Measurements from ENCODE around the gene NLGN1.

NLGN1 gene

GRCh38 chr3:174020156-174020555 lies 622.6 kb downstream of the NLGN1 start:
- no peak for FAIRE-seq

- no peak for FAIRE-seq
Measured at GRCh38 chr3:174023421-174023820, 625.9 kb downstream of the NLGN1 start.

GRCh38 chr3:174028673-174029072 lies 631.1 kb downstream of the NLGN1 start:
- FAIRE-seq = no peak

GRCh38 chr3:174035328-174035886 lies 637.9 kb downstream of the NLGN1 start:
- FAIRE-seq = no peak

- no peak for FAIRE-seq
Measured at GRCh38 chr3:174046311-174046710, 648.8 kb downstream of the NLGN1 start.

- no peak for FAIRE-seq
Measured at GRCh38 chr3:174049472-174049871, 651.9 kb downstream of the NLGN1 start.

- no peak for FAIRE-seq
Measured at GRCh38 chr3:174051191-174051590, 653.6 kb downstream of the NLGN1 start.

- FAIRE-seq = no peak
Measured at GRCh38 chr3:174058804-174059203, 661.3 kb downstream of the NLGN1 start.

GRCh38 chr3:174060431-174060830 lies 662.9 kb downstream of the NLGN1 start:
- FAIRE-seq = no peak

GRCh38 chr3:174061162-174061561 lies 663.6 kb downstream of the NLGN1 start:
- FAIRE-seq = no peak

GRCh38 chr3:174061731-174062130 lies 664.2 kb downstream of the NLGN1 start:
- no peak for FAIRE-seq

- FAIRE-seq = no peak
Measured at GRCh38 chr3:174062923-174063322, 665.4 kb downstream of the NLGN1 start.

- no peak for FAIRE-seq
Measured at GRCh38 chr3:174068035-174068434, 670.5 kb downstream of the NLGN1 start.

GRCh38 chr3:174072675-174073074 lies 675.1 kb downstream of the NLGN1 start:
- FAIRE-seq = no peak

GRCh38 chr3:174083706-174084105 lies 686.2 kb downstream of the NLGN1 start:
- FAIRE-seq = no peak

GRCh38 chr3:174089592-174089991 lies 692.0 kb downstream of the NLGN1 start:
- no peak for FAIRE-seq

GRCh38 chr3:174094669-174095068 lies 697.1 kb downstream of the NLGN1 start:
- FAIRE-seq = no peak

GRCh38 chr3:174097686-174098085 lies 700.1 kb downstream of the NLGN1 start:
- FAIRE-seq = no peak

GRCh38 chr3:174098746-174099145 lies 701.2 kb downstream of the NLGN1 start:
- FAIRE-seq = no peak

GRCh38 chr3:174099724-174100123 lies 702.2 kb downstream of the NLGN1 start:
- FAIRE-seq = no peak

- FAIRE-seq = no peak
Measured at GRCh38 chr3:174100744-174101143, 703.2 kb downstream of the NLGN1 start.

- FAIRE-seq = no peak
Measured at GRCh38 chr3:174101244-174101643, 703.7 kb downstream of the NLGN1 start.

- no peak for FAIRE-seq
Measured at GRCh38 chr3:174102274-174102673, 704.7 kb downstream of the NLGN1 start.

- no peak for FAIRE-seq
Measured at GRCh38 chr3:174102866-174103265, 705.3 kb downstream of the NLGN1 start.

- no peak for FAIRE-seq
Measured at GRCh38 chr3:174110761-174111160, 713.2 kb downstream of the NLGN1 start.

- no peak for FAIRE-seq
Measured at GRCh38 chr3:174111776-174112175, 714.2 kb downstream of the NLGN1 start.

Measured in endometrium (tissue), 2 donors.